Activated CD4-positive, alpha-beta T cell treated with anti-CD3 and anti-CD28 coated beads, Interleukin-2, amount 10 ng/mL, durations not matched to agents 7 days and 5 days (primary cell): ENCODE data around the gene ATP6V1B1. TPM values are rescaled to one million over a fixed set of nuclear protein-coding genes. Genes with fewer than 3 reads are reported as not detected.

Source experiments
- CTCF ChIA-PET: fragments of 350-600 bp; sonication (Branson Sonifier 250); formaldehyde crosslinking; loops from one replicate; lab custom pipeline; 2021; ENCODE audit warnings: antibody characterized with exemption; lab: Charles Lee
- POLR2A ChIA-PET: fragments of 350-600 bp; sonication (Branson Sonifier 250); formaldehyde crosslinking; loops from one replicate; lab custom pipeline; 2021; ENCODE audit warnings: antibody characterized with exemption; lab: Charles Lee
- DNase-seq: peaks from one replicate; pipeline ENCODE4 v3.0.0-alpha.2; 2020
- H3K27ac Mint-ChIP-seq: one replicate; pipeline ENCODE4 v1.8.0; 2021; ENCODE audit warnings: mild to moderate bottlenecking, moderate library complexity, mixed read lengths
- H3K27me3 Mint-ChIP-seq: one replicate; pipeline ENCODE4 v1.8.0; 2021; ENCODE audit warnings: mixed read lengths
- H3K36me3 Mint-ChIP-seq: one replicate; pipeline ENCODE4 v1.8.0; 2021; ENCODE audit warnings: low read depth, mixed read lengths
- H3K4me1 Mint-ChIP-seq: one replicate; pipeline ENCODE4 v1.8.0; 2021; ENCODE audit warnings: mixed read lengths
- H3K4me3 Mint-ChIP-seq: one replicate; pipeline ENCODE4 v1.8.0; 2021; ENCODE audit warnings: mild to moderate bottlenecking, moderate library complexity, mixed read lengths
- H3K9me3 Mint-ChIP-seq: one replicate; pipeline ENCODE4 v1.8.0; 2021; ENCODE audit warnings: mixed read lengths
- total RNA-seq, 2 experiments: library from RNA; stranded (reverse); gene quantifications; one replicate each; pipeline ENCODE4 v1.2.3, GENCODE V29; 2021

ATP6V1B1 gene
- total RNA-seq, 2 experiments from 2014 or later: not detected

DNA sequence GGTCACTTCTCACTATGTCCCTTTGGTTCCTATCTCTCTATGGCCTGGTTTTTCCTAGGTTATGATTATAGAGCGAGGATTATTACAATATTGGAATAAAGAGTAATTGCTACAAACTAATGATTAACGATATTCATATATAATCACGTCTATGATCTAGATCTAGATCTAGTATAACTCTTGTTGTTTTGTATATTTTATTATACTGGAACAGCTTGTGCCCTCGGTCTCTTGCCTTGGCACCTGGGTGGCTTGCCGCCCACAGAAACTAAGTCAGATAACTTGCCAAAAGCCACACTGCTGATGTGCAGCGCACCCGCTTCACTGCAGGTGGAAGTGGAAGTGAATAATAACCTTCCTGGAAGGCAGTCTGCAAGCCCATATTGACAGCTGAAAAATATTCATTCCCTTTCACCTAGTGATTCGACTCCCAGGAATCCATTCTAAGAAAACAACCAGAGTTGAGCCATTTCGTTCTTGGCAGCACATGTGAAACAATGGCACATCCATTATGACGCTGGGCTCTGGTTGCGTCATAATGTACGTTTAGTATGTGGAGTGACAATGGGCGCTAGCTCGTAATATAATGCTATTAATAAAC lies 42.0 kb downstream of the ATP6V1B1 start:
- H3K4me3 Mint-ChIP-seq: peak overlapping the region; percentile 71
- ChIA-PET POLR2A (no interaction called here), CTCF (interaction anchor here (0.9 to 1.5 kb wide), 3 partner anchors 12 to 30 kb away, joined by 3 to 4 read pairs (median 3); no protein-coding TSS in a partner anchor)
- peaks cover 3% of the 10 kb centered on the region for H3K36me3 Mint-ChIP-seq
- peak overlapping the region; percentile 91 for H3K27ac Mint-ChIP-seq
- H3K9me3 Mint-ChIP-seq: no peaks in the 10 kb centered on the region
- peaks cover 6% of the 10 kb centered on the region for H3K27me3 Mint-ChIP-seq
- DNase-seq: peak; percentile 26
- H3K4me1 Mint-ChIP-seq: peaks cover 17% of the 10 kb centered on the region

DNA sequence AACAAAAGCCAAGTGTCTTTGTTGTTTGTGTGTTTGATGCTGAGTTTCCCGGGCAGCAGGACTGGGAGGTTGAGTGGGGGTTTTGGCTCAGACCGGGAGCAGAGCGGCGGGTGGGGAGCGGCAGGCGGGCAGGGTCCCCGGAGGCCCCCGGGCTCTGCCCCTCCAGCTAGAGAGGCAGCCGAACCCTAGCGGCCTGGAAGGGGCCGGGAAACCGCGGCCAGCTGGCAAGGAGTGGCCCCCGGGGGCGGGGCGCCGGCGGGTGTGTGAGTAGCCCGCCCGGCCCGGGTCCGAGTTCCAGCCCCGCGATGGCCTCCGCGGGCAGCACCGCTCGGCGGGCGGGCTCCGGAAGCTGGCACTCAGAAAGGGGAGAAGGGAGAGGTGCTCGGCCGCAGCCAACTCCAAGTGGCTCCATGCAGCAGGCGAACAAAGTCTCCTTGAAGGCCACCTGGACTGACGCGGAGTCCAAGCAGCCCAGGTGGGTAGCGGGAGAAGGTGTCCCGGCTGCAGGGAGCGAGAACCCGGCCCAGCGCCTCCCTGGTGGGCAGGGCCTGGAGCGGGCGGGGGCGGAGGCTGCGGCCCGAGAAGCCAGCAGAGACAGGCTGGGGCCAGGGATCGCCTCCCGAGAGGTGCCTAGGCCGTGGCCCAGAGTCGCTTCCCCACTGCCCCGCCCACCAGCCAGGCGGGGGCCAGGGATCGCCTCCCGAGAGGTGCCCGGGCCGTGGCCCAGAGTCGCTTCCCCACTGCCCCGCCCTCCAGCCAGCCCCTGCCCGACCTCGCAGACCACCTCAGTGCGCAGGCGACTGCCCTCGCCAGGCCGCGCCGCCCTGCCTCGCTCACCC lies 42.9 kb downstream of the ATP6V1B1 start, which contains the start of gene ANKRD53:
ANKRD53 (plus strand) TSS at position 290 of the 839 bp plus-strand sequence; CDS start at position 306, 16 bp downstream.
- Mint-ChIP-seq H3K4me1 (peaks cover 17% of the 10 kb centered on the region), H3K27ac (peak within 1 kb of the TSS; percentile 91), H3K9me3 (no peaks in the 10 kb centered on the region), H3K27me3 (peaks cover 4% of the 10 kb centered on the region), H3K36me3 (peaks cover 5% of the 10 kb centered on the region), H3K4me3 (peak within 1 kb of the TSS; percentile 71)
- DNase-seq: no peak
- ChIA-PET POLR2A (no interaction called here), CTCF (interaction anchor here (0.6 to 1.5 kb wide), 4 partner anchors 13 to 276 kb away, joined by 3 to 4 read pairs (median 3); no protein-coding TSS in a partner anchor)

GRCh38 chr2:70979180-70979488 lies 43.4 kb downstream of the ATP6V1B1 start:
- POLR2A ChIA-PET: no interaction called here
- no peak for DNase-seq
- H3K4me3 Mint-ChIP-seq: no peak overlapping the region

DNA sequence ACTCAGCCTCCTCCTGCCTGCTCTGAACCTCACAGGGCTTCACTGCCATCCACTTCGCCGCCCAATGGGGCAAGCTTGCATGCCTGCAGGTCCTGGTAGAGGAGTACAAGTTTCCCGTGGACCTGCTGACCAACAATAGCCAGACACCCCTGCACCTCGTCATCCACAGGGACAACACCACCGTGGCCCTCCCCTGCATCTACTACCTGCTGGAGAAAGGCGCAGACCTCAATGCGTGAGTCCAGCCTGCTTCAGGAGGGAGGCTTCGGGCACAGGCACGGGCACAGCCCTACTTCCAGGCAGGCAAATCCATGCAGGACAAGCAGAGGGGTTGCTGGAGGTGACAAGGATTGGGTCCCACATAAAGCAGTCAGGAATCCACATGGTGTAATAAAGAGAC lies 43.9 kb downstream of the ATP6V1B1 start:
- peaks cover 21% of the 10 kb centered on the region for H3K4me1 Mint-ChIP-seq
- peaks cover 5% of the 10 kb centered on the region for H3K36me3 Mint-ChIP-seq
- no peak overlapping the region for H3K27ac Mint-ChIP-seq
- no peak for DNase-seq
- H3K9me3 Mint-ChIP-seq: no peaks in the 10 kb centered on the region
- peaks cover 2% of the 10 kb centered on the region for H3K27me3 Mint-ChIP-seq
- ChIA-PET POLR2A (no interaction called here), CTCF (interaction anchor here (0.6 kb wide), 1 partner anchor 15 kb away, joined by 3 read pairs; no protein-coding TSS in a partner anchor)
- no peak overlapping the region for H3K4me3 Mint-ChIP-seq

More at GRCh38 chr2:70979180-70979488, 43.4 kb downstream of the ATP6V1B1 start:
- Mint-ChIP-seq H3K27ac (no peak overlapping the region), H3K4me1 (peaks cover 17% of the 10 kb centered on the region), H3K9me3 (no peaks in the 10 kb centered on the region), H3K36me3 (peaks cover 5% of the 10 kb centered on the region), H3K27me3 (peaks cover 2% of the 10 kb centered on the region)
- CTCF ChIA-PET: interaction anchor here (0.6 to 1.5 kb wide), 2 partner anchors 14 to 275 kb away, joined by 3 to 4 read pairs; no protein-coding TSS in a partner anchor

DNA sequence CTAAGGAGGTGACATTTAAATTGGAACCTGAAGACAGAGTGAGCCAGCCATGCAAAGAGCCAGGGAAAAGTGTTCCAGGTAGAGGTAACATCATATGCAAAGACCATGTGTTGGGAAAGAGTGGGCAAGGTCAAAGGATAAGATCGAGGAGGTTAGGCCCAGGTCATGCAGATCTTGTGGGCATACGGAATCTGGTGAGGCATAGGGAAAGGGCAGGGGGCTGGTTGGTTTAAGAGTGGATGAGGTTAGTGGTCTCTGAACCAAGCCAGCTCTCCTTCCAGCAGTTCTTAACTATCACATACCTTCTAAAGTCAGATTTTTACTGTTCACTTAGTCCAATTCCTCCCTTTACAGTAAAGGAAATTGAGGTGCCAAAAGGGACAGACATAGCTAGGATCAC lies 45.7 kb downstream of the ATP6V1B1 start:
- no peak for DNase-seq
- ChIA-PET POLR2A (no interaction called here), CTCF (interaction anchor here (1.5 kb wide), 1 partner anchor 20 kb away, joined by 6 read pairs; no protein-coding TSS in a partner anchor)
- H3K36me3 Mint-ChIP-seq: peaks cover 13% of the 10 kb centered on the region
- no peak overlapping the region for H3K4me3 Mint-ChIP-seq
- no peaks in the 10 kb centered on the region for H3K9me3 Mint-ChIP-seq
- peaks cover 2% of the 10 kb centered on the region for H3K27me3 Mint-ChIP-seq
- H3K27ac Mint-ChIP-seq: no peak overlapping the region
- H3K4me1 Mint-ChIP-seq: peaks cover 36% of the 10 kb centered on the region

- peaks cover 14% of the 10 kb centered on the region for H3K36me3 Mint-ChIP-seq
- CTCF ChIA-PET: interaction anchor here (1.5 to 2.2 kb wide), 3 partner anchors 12 to 112 kb away, joined by 4 to 6 read pairs (median 6); partner anchors contain the start of gene TEX261
- no peak overlapping the region for H3K27ac Mint-ChIP-seq
- no peak for DNase-seq
- H3K4me3 Mint-ChIP-seq: no peak overlapping the region
- peaks cover 2% of the 10 kb centered on the region for H3K27me3 Mint-ChIP-seq
- no peaks in the 10 kb centered on the region for H3K9me3 Mint-ChIP-seq
- POLR2A ChIA-PET: no interaction called here
- H3K4me1 Mint-ChIP-seq: peaks cover 31% of the 10 kb centered on the region
Measured at GRCh38 chr2:70981866-70982810, 46.4 kb downstream of the ATP6V1B1 start.

GRCh38 chr2:70982971-70983370 lies 47.3 kb downstream of the ATP6V1B1 start:
- Mint-ChIP-seq H3K4me3 (no peak overlapping the region), H3K27ac (no peak overlapping the region), H3K9me3 (no peaks in the 10 kb centered on the region), H3K4me1 (peaks cover 23% of the 10 kb centered on the region), H3K27me3 (peaks cover 2% of the 10 kb centered on the region), H3K36me3 (peaks cover 22% of the 10 kb centered on the region)
- DNase-seq: no peak
- CTCF ChIA-PET: interaction anchor here (1.5 to 3.1 kb wide), 4 partner anchors 12 to 113 kb away, joined by 4 to 16 read pairs (median 10); partner anchors contain the start of gene TEX261
- POLR2A ChIA-PET: no interaction called here

GRCh38 chr2:70983506-70984227 lies 48.0 kb downstream of the ATP6V1B1 start:
- Mint-ChIP-seq H3K4me1 (peaks cover 20% of the 10 kb centered on the region), H3K36me3 (peaks cover 22% of the 10 kb centered on the region), H3K27ac (no peak overlapping the region), H3K9me3 (no peaks in the 10 kb centered on the region), H3K27me3 (no peaks in the 10 kb centered on the region), H3K4me3 (no peak overlapping the region)
- ChIA-PET POLR2A (no interaction called here), CTCF (interaction anchor here (0.5 to 3.1 kb wide), 15 partner anchors 9 to 1402 kb away, joined by 3 to 16 read pairs (median 4); partner anchors contain the start of genes NAGK and TEX261)
- no peak for DNase-seq

DNA sequence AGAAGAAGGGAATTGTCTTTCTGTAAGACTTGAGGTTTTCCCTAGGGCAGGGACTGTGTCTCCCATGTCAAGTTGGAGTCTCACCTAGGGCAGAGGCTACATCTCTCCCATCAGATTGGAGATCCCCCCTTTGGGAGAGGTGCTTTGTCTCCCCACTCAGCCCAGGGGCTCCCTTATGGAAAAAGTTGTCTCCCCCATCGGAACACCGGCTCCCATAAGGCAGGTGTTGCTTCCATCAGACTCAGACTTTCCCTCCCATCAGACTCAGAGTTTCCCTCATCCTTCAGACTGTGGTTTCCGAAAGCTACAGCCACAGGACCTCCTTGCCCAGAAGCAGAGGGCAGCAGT lies 48.5 kb downstream of the ATP6V1B1 start:
- Mint-ChIP-seq H3K4me1 (peaks cover 20% of the 10 kb centered on the region), H3K9me3 (no peaks in the 10 kb centered on the region), H3K4me3 (no peak overlapping the region), H3K27ac (no peak overlapping the region), H3K36me3 (peaks cover 26% of the 10 kb centered on the region), H3K27me3 (no peaks in the 10 kb centered on the region)
- DNase-seq: no peak
- ChIA-PET CTCF (interaction anchor here (0.5 to 3.1 kb wide), 19 partner anchors 8 to 1402 kb away, joined by 3 to 16 read pairs (median 4); partner anchors contain the start of genes NAGK and TEX261), POLR2A (interaction anchor here (1.0 kb wide), 1 partner anchor 17 kb away, joined by 5 read pairs; no protein-coding TSS in a partner anchor)

- Mint-ChIP-seq H3K9me3 (no peaks in the 10 kb centered on the region), H3K27ac (peak overlapping the region; percentile 54), H3K4me1 (peaks cover 19% of the 10 kb centered on the region), H3K4me3 (peak overlapping the region; percentile 4), H3K36me3 (peaks cover 26% of the 10 kb centered on the region), H3K27me3 (no peaks in the 10 kb centered on the region)
- POLR2A ChIA-PET: interaction anchor here (1.0 kb wide), 1 partner anchor 17 kb away, joined by 5 read pairs; no protein-coding TSS in a partner anchor
- DNase-seq: peak; percentile 85
- CTCF ChIA-PET: interaction anchor here (0.6 to 3.1 kb wide), 18 partner anchors 8 to 268 kb away, joined by 3 to 16 read pairs (median 4); partner anchors contain the start of genes NAGK and TEX261
Measured at GRCh38 chr2:70984576-70985282, 49.0 kb downstream of the ATP6V1B1 start.

- peaks cover 19% of the 10 kb centered on the region for H3K4me1 Mint-ChIP-seq
- ChIA-PET CTCF (interaction anchor here (0.7 to 3.1 kb wide), 10 partner anchors 7 to 120 kb away, joined by 3 to 16 read pairs (median 5); partner anchors contain the start of gene TEX261), POLR2A (interaction anchor here (1.0 kb wide), 1 partner anchor 16 kb away, joined by 5 read pairs; no protein-coding TSS in a partner anchor)
- H3K4me3 Mint-ChIP-seq: no peak overlapping the region
- no peak overlapping the region for H3K27ac Mint-ChIP-seq
- H3K9me3 Mint-ChIP-seq: no peaks in the 10 kb centered on the region
- H3K27me3 Mint-ChIP-seq: no peaks in the 10 kb centered on the region
- peaks cover 26% of the 10 kb centered on the region for H3K36me3 Mint-ChIP-seq
- no peak for DNase-seq
Measured at GRCh38 chr2:70985283-70985688, 49.6 kb downstream of the ATP6V1B1 start.
